Testis (tissue), 2 donors: ENCODE measurements around the gene ABCG1.

Source experiments
- POLR2A ChIP-seq: fragments of 450-650 bp; IDR thresholded peaks from one replicate; pipeline ENCODE4 v1.6.1; 2017; ENCODE audit warnings: antibody characterized with exemption, mild to moderate bottlenecking, moderate library complexity
- TF ChIP-seq, protein P1 (sequence below), 3 experiments: fragments of 450-650 bp in 2 of 3; fragments of 200-600 bp in 1 of 3; sonication (generic) in 1 of 3; IDR thresholded peaks; one replicate each; pipeline ENCODE4 v1.5.1; 2016 to 2019; ENCODE audit warnings: antibody characterized with exemption in 3 of 3, mild to moderate bottlenecking in 2 of 3, moderate library complexity in 1 of 3

DNA sequence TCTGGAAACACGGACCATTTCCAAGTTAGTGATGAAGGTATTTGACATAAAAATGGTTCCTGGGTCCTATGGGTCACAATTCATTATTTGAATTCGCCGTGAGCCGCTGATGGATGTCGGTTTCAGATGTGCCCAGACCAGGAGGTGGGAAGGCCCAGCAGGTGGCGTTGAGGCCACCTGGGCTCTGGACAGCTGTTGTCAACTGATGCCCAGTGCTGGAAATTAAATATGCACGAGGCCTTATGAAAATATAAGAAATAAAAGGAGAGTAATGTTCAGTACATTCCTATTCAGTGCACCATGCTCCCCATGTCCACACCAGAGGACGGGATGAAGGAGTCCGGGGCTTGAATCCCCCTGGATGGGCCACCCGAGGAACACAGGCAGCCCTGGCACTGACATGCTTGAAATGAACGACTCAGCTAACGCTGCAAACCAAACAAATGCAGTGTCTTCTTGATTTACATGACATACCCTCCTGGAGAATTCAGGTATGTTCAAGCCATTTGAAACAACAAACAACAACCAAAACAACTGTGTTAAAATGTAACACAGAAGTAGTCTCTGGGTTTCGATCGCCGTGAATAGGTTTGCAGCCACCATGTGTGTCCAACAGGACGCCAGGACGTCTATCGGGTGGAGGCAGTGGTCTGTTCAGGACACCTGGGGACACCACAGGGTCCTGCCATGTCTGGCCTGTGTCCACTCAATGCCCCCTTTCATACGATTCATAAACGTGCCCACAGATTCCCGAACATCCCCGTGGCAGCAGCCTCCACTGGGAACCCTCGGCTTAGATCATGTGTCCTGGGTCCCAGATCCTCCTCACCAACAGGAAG, 90.2 kb downstream of the ABCG1 start:
- TF ChIP-seq, protein P1, sequence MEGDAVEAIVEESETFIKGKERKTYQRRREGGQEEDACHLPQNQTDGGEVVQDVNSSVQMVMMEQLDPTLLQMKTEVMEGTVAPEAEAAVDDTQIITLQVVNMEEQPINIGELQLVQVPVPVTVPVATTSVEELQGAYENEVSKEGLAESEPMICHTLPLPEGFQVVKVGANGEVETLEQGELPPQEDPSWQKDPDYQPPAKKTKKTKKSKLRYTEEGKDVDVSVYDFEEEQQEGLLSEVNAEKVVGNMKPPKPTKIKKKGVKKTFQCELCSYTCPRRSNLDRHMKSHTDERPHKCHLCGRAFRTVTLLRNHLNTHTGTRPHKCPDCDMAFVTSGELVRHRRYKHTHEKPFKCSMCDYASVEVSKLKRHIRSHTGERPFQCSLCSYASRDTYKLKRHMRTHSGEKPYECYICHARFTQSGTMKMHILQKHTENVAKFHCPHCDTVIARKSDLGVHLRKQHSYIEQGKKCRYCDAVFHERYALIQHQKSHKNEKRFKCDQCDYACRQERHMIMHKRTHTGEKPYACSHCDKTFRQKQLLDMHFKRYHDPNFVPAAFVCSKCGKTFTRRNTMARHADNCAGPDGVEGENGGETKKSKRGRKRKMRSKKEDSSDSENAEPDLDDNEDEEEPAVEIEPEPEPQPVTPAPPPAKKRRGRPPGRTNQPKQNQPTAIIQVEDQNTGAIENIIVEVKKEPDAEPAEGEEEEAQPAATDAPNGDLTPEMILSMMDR (IDR thresholded peaks at IDR 0.05): no peak
- TF ChIP-seq POLR2A: no peak
